Measurements from ENCODE around the gene EFNA3. TPM values are rescaled to one million over a fixed set of nuclear protein-coding genes. Genes with fewer than 3 reads are reported as not detected.

The EFNA3 gene, protein sequence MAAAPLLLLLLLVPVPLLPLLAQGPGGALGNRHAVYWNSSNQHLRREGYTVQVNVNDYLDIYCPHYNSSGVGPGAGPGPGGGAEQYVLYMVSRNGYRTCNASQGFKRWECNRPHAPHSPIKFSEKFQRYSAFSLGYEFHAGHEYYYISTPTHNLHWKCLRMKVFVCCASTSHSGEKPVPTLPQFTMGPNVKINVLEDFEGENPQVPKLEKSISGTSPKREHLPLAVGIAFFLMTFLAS
- polyA plus RNA-seq (ENCODE audit: insufficient read length in 3 of 3), result 1 to 10 TPM; 4.8 to 6.5 (median 6.1) TPM

DNA sequence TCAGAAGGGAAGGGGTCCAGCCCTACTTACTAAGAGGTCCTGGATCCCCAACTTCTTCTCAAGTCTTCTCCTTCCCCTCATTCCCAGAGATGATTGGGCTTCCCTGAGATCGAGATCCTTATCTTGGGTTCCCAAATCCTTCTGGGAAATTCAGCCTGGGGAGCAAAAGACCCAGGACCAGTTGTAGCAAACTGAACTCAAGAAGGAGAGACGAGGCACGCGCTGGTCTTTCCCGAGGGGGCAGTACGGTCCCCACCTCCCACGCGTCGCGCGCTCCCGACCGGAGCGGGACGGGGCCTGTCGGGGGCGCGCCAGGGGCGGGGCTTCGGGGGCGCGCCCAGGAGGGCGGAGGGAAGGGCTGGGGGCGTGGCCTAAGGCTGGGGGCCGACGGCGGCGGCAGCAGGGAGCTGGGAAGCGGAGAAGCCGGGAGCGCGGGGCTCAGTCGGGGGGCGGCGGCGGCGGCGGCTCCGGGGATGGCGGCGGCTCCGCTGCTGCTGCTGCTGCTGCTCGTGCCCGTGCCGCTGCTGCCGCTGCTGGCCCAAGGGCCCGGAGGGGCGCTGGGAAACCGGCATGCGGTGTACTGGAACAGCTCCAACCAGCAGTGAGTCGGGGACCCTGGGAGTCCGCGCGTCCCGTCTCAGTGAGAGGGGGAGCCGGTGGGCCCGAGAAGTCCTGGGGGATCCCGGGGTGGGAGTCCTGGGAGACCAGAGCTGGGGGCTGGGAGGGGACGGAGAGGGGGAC lies at the start of gene EFNA3:
TSS of gene EFNA3 (plus strand) at position 369 of the 741 bp plus-strand sequence. CDS start at position 474, 105 bp downstream.
- DNase-seq (ENCODE audit: low read depth in 3 of 3, low spot score in 2 of 3), result no peak

DNA sequence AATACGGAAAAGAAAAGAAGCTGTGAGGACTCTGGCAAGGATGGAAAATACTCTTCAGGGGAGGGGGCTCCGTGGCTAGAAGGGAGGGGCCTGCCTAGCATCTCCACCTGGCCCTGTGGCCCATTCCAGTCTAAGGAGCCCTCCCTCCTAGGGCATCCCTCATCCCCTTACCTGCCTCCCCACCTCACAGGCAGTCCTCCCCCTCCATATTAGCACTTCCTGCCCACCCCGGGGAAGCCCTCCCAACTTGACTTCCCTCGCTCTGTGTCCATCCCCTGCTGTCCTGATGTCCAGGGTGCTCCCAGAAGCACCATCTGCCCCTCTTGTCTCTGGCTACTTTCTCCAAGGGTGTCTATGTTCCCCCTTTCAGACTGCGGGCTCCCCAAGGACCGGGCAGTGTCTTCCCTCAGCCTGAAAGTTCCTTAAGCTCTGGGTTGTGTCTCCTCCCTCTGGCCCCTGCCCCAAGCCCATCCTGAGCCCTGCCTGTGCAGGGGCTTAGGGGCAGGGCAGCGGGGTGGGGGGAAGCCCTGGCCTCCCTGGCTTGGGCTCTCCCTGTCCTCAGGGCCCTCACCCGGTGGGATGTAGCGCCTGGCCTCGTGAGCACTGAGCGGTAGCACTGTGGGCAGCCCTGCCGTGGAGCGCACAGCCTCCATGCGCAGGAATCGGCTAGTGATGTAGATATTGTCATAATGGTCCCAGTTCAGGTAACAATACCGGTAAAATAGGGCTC lies 49.0 kb upstream of the EFNA3 start:
- no peak for DNase-seq (ENCODE audit: low read depth in 3 of 3, low spot score in 2 of 3)

GRCh38 chr1:155030243-155030795 lies 48.3 kb upstream of the EFNA3 start:
- no peak for DNase-seq (ENCODE audit: low read depth in 3 of 3, low spot score in 2 of 3)

DNA sequence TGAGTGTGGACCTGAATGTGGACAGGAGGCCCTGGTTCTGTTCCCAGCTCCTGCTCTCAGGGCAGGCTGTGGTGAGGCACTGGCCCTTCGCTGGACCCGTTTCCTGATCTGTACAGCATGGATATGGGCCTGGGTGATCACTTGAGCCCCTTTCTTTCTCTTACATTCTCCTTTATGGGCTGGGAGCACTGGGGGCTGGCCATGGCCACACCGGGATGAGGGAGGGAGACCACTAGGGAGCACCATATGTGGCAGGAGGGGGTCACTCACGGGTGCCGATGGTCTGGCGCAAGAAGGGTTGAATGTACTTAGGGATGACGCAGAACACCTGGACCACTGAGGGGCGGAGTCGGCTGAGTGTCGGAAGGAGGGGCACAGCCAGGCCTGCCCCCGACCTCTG lies 47.7 kb upstream of the EFNA3 start:
- no peak for DNase-seq (ENCODE audit: low read depth in 3 of 3, low spot score in 2 of 3)

- DNase-seq (ENCODE audit: low read depth in 3 of 3, low spot score in 2 of 3), result no peak
These were observed 45.8 kb upstream of the EFNA3 start for GRCh38 chr1:155032886-155033285.

- DNase-seq (ENCODE audit: low read depth in 3 of 3, low spot score in 2 of 3), result no peak
These were observed 45.1 kb upstream of the EFNA3 start, which contains the start of the genes DCST1 and DCST2 for GRCh38 chr1:155033524-155033923. TSS of gene DCST1 (plus strand) at chr1:155033824. CDS start at chr1:155034037, 213 bp downstream. TSS of gene DCST2 (minus strand) at chr1:155033781. CDS start at chr1:155033701, 80 bp downstream.

GRCh38 chr1:155034318-155035208 lies 44.1 kb upstream of the EFNA3 start:
- DNase-seq (ENCODE audit: low read depth in 3 of 3, low spot score in 2 of 3), result no peak

DNA sequence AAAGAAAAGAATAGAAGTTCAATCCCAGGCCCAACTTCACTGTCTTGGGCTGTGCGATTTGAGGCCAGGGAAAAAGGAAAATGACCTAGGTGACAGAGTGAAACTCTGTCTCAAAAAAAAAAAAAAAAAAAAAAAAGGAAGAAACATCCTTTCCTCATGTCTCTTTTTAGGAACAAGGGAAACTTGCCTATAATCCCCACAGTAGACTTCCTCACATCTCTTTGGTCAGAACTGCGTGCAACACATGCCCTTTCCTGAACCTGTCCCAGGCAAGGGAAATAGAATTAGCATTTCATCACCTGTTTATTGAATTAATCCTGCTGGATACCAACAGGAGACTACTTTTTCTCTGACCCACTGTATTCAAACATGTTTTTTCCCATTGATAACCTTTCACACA lies 42.7 kb upstream of the EFNA3 start:
- DNase-seq (ENCODE audit: low read depth in 3 of 3, low spot score in 2 of 3), result no peak

DNA sequence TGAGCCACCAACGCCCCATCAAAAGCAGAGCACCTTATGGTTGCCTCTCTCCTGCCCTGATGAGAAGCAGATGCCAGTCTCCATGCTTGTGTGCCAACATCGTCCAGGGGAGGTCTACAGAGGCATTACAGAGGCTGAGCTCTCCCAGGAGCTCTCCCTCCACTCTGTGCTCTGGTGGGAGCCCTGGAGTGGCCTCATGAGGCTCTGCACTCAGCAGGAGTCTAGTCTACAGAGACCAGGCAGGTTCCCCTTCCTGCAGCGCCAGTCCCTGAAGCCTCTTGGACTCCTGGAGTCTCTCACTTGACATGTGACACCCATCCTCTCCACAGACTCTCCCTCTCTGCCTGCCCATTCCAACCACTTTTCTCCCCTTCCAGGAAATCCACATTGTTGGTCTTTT lies 41.6 kb upstream of the EFNA3 start:
- DNase-seq (ENCODE audit: low read depth in 3 of 3, low spot score in 2 of 3), result no peak

- DNase-seq (ENCODE audit: low read depth in 3 of 3, low spot score in 2 of 3), result no peak
These were observed 40.7 kb upstream of the EFNA3 start for GRCh38 chr1:155037851-155038441.

- DNase-seq (ENCODE audit: low read depth in 3 of 3, low spot score in 2 of 3), result no peak
These were observed 39.9 kb upstream of the EFNA3 start for GRCh38 chr1:155038602-155039307.

- DNase-seq (ENCODE audit: low read depth in 3 of 3, low spot score in 2 of 3), result no peak
These were observed 39.3 kb upstream of the EFNA3 start for GRCh38 chr1:155039308-155039669.

- DNase-seq (ENCODE audit: low read depth in 3 of 3, low spot score in 2 of 3), result no peak
These were observed 38.1 kb upstream of the EFNA3 start for GRCh38 chr1:155040358-155041093.

DNA sequence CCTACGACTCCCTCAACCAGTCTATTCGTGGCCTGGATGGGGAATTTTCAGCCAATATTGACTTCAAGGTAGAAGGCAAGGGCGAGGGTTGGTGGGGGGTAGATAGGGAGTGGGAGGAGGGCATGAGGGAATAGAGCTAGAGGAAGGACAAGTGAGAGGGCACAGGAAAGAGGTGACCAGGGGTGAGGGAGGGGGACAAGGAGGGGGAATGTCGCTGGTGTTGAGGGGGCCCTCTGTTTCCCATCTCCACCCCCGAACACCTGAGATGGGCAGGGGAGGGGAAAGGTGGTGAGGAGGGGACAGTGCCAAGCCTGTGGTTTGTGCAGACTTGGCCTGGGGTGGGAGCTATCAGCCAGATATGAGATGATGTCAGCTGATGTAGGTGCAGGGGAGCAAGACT lies 35.8 kb upstream of the EFNA3 start:
- no peak for DNase-seq (ENCODE audit: low read depth in 3 of 3, low spot score in 2 of 3)

DNA sequence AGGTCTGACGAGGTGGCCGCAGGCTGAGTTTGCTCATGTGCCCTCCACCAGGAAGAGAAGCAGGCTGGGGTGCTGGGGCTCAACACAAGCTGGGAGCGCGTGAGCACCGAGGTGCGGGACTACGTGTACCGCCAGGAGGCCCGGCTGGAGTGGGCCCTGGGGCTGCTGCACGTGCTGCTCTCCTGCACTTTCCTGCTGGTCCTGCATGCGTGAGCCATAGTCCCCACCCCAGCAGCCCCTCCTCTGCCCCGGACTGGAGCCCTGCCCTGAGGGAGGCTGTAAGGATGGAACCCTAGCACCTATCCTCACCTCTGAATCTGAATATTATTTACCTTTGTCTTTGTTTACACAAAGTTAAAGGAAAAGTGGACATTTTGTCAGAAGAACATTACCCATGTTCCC lies 35.3 kb upstream of the EFNA3 start:
- no peak for DNase-seq (ENCODE audit: low read depth in 3 of 3, low spot score in 2 of 3)

- DNase-seq (ENCODE audit: low read depth in 3 of 3, low spot score in 2 of 3), result no peak
These were observed 34.8 kb upstream of the EFNA3 start for GRCh38 chr1:155043793-155044192.

GRCh38 chr1:155044365-155044764 lies 34.3 kb upstream of the EFNA3 start:
- DNase-seq (ENCODE audit: low read depth in 3 of 3, low spot score in 2 of 3), result no peak
